Measurements from ENCODE around the gene THBS3.
"Not testable (repeated sequence)": the region's sequence is repeated elsewhere in the genome, so short reads cannot be mapped to it uniquely, and the experiment has no call there.

THBS3 gene

DNA sequence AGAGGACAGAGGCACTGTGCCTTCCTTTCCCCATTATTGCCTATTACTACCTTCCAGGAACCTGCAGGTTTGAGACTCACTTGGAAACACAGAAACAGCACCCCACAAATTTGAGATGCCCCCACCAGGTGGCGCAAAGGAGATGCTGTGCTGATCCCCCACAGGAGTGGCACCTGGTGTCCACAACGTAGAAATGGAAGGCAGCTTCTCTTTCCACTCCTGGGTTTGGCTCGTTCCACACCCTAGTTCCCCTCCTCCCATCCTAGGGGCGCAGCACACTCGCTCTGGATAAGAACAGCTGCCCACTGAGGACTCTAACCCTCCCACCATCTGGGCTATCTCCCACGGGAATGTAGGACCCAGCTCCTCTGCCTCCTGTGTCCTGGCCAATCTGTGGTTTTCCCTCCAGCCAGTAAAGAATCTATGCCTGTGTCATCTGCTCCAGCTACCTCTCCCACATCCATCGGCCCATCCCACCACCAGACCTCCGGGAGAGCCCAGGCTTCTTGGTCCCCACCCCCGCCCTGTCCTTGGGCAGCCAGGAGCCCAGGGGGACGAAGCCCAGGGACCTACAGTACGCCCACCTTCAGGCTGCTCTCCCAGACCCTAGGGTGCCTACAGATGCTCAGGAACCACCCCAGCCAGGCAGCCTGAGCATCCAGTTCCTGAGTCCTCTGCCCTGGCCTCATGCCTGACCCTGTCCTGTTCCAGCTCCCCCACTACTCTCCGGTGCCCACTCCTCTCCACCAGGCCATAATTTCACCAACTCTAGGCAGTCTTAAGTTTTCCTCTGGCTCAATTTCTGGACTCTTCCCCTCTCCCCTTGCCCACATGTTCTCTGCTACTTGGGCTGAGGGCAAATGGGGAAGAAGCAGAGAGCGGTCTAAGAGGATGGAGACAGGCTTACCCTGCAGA, 549 bp downstream of the THBS3 start:
- peak; percentile 74 for DNase-seq

DNA sequence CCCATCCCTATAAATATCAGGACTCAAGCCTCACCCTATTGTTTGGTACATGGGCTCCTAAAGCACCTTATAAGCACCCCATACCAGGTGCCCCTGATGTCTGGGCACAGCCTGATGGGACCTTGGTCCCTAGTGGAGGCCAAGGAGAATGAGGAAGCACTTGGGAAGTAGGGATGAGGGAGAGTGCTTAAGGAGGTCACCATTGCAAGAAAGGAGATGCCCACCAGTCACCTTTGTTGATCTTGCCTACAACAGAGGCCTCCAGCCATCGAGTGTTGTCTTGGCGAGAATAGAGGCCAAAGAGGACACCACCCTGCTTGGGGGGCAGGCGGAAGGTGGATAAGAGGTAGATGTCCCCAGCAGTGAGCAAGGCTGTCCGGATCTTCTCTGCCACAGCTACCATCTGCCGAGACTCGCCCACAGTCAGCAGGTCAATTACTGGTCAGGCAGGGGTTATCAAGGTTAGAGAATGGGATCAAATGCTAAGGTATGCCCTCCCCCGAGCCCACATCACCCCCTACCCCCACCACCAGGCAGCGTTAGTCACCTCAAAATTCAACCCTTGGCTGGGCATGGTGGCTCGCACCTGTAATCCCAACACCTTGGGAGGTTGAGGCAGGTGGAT, 1.6 kb downstream of the THBS3 start:
- DNase-seq = no peak

DNA sequence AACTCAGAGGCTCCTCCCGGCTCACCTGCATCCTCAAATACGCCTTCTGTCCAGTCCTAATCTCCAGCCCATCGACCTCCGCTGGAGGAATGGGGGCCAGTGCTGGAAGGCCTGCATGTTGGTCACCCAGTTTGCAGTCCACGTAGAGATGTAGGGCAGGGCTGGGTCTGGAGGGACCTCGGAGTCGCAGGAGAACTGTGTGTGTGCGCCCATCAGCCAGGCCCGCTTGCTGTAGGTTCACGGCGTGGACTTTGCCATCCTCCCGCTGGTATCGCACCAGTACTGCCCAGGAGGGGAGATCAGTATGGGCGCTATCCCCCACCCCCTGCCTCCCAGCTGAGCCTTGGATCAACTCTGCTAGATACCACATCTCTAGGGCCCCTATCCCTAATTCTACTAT, 2.7 kb downstream of the THBS3 start:
- no peak for DNase-seq

DNA sequence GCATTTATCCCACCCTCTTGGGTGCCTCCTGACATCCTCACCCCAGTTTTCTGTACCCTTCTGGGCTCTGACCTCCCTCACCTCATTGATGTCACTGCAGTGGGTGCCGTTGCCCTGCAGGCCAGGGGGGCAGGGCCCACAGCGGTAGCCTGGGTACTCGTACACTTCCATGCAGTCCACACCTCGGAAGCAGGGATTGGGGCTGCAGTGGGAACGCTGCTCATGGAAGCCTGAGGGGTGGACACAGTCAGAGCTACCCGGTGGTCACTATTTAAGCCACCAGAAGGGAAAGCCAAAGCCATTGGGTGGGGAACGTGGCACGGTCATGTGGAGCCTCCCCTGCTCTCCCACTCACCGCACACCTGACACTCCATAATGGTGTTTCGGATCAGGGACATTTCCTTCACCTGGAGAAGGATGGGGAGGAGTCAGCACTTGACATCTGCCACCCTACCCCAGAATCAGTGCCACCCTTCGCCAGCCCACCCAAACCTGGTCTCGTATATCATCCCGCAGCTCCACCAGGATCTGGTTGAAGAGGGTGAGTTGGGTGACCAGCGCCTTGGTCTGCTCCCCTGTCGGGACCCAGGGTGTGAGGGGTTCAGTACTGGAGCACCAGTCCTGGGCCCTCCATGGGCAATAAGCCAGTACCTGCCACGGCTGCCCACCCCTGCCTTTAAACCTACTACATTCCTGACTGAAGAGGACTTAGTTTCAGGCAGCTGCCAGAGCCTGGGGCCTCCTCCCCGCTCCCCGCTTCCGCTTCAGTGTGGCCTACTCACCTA, 4.8 kb downstream of the THBS3 start:
- DNase-seq = no peak

DNA sequence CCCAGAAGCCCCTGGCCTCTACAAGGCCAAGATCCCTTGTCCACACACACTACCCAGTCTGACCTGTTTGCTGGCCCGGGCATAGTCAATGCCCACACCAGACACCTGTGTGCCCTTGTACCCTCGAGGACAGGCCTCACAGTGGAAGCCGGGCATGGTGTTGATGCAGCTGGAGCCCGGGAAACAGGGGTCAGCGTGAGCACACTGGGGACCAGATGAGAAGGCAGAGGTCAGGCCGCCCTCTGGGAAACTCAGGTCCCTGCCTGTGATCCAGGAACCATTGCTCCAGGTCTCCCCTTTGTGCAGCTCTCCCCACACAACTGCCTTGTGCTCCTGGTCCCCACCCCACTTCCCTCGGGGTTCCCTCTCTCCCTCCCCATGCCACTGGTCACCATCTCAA, 5.5 kb downstream of the THBS3 start:
- no peak for DNase-seq

DNA sequence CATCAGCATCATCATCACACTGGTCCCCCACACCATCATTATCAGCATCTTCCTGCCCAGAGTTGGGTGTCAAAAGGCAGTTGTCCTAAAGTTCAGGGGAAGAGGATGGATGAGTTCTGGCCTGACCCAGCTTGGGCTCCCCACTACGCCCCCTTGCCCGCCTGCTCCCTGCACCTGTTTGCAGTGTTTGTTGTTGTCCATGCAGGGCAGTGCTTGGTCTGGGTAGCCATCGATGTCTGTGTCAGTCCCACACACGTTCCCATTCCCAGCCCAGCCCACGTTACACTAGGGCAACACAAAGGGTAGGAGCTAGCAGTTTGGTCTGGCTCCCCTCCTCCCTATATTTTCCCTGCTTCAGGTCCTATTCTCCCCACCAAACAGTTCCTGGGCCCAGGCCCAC, 6.8 kb downstream of the THBS3 start:
- no peak for DNase-seq

DNA sequence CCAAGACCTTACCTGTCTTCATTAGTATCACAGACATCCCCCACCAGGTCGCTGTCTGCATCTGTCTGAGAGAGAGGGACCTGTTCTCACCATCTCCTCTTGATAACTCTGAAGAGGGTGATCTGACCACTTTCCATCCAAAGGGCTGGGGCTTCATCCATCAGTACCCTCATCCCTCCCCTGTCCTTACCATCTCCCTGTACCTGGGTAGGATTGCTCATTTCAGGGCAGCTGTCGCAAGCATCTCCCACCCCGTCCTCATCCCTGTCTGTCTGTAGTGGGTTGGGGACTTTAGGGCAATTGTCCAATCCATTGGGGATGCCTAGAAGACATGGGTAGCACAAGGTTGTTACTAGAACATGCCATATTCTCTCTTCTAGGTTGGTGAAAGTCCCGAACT, 7.9 kb downstream of the THBS3 start:
- DNase-seq = no peak

DNA sequence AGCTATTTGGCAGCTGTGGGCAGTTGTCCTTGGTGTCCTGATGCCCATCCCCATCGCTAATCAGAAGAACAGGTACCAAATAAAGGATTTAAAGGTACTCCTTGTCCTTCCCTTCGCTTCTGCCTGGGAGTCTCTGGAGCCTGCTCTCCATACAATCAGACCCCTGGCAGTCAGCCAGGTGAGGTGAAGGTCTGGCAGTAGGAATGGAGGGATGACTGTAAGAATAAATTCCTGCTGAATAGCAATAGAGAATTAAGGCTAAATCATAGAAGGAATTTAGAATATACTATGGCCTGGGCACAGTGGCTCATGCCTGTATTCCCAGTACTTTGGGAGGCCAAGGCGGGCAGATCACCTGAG, 9.2 kb downstream of the THBS3 start:
- DNase-seq = no peak

DNA sequence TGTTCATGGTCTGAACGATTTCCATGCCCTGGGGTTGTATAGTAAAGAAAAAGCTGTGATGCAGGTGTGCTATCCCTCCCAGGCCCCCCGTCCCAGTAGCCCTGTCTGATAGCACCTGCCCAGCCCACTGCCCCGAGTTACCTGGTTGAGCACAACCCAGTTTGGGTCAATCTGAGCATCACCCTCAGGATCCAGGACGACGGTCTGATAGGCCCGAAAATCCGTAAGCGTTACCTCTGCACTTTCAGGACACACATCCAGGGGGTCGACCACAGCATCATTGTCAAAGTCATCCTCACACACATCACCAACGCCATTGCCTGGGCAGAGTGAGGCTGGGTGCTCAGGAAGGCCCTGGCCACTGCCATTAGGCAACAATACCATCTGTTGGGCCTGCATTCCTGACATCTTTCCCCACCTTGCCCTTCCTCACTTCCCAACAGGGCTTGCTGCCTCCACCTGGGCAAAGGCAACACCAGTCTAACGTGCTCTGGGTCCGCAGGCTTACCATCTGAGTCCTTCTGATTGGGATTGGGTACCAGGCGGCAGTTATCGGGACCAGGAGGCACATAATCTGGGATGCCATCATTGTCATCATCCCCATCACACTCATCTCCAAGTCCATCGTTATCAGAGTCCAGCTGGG, 9.7 kb downstream of the THBS3 start:
- no peak for DNase-seq

DNA sequence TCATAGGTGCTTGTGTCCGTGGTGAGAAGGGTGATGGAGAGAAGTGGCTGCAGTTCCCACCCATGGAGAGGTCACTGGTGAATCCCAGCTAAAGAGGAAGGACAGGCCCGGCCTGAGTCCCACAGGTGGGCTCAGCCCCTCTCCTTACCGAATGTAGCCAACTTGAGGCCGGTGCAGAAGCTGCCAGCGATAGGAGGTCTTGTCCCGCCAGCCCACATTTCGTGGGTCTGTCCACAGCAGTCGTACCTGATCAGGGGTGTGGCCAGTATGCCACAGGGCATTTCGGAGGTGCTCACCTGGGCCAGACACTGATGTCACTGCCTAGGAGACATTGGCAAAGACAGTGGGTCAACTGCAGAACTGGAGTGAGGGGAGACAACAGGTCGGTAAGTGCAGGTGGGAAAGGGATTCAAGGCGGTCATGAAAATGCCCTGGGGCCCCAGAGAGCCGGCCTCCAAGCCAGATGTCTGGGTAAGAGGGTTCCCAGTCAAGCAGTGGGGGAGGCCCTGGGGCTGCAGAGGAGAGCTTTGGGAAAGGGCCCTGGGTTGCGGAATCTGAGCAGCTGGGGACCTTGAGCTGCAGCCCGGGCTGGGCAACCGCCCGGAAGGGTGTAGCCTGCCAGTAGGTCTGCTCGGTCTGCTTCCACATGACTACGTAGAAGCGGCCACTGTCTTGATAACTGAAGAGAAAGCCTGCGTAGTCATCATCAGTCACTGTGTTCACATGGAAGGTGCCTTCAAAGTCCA, 10.6 kb downstream of the THBS3 start:
- DNase-seq = no peak

DNA sequence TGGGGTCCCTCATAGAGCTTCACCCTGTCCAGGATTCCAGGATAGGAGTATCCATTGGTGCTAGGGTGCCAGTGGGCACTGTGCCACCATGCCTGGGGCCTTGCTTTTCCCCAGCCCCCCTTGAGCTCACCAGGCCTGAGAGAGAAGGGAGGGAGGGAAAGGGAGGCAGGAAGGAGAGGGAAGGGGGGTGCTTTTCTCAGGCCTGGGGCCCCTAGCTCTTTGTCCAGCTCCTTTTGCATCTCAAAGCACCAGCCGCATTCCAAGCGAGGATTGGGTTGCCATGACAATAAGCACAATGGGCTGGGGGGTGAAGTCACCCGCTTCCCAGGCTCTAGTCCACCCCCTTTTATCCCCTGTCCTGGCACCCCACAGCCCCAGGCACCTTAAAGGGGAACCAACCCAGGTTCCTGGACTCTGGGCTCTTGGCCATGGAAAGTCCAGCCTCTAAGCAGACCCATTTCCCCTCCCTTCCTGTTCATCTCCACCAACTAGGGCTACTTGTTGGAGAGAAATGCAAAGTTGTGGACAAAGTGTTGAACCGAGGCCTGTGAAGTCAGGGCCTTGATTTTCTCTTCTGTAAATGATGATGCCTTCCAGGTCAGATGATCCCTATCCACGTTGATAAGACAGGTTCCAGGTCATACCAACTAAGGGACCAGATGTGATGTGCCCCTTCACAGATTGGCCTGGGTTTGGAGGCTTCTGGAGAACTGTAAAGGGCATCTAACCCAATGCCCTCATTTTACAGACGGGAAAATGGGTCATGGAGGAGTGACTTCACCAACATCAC, 11.4 kb downstream of the THBS3 start:
- DNase-seq = no peak

DNA sequence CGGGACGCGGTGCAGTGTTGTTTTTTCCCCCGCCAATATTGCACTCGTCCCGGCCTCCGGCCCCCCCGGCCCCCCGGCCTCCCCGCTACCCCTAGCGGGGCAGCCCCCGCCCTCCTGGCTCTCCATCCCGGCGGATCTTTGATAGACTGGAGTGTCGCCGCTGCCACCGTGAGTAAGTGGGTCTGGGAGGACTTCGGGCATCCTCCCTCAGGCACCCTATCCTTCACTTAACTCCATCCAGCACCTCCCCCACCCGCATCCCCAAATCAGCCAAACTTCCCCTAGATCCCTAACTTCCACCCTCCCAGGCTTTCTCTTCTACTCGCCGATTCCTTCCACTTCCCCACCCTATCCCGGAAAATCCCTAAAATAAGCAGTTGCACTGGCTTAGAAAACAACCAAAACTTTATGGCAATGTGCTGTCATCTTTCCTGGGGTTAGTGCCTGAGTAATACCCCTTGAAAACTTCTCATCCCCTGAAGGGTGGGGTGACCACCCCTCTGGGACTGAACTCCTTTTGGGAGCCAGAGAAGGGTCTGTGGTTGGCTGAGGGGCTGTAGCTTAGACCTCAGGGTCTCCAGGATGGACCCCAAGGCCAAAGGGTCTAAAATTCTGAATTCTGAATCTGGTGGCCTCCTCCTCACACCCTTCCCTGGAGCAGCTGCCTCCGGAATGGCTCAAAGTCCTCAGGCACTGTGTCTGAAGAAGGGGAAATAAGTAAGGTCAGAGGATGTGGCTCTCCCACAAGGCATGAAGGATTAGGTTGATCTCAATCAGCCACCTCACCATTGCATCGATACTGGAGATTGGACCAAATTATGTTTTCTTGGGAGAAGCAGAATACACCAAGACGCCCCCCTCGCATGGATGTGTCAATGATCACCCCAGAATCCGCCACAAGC, 12.2 kb downstream of the THBS3 start:
- DNase-seq = no peak

DNA sequence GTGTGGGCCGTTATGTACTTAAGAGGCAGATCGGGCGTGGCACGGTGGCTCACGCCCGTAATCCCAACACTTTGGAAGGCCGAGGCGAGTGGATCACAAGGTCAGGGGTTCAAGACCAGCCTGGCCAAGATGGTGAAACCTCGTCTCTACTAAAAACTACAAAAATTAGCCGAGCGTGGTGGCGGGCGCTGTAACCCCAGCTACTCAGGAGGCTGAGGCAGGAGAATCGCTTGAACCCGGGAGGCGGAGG, 13.8 kb downstream of the THBS3 start:
- DNase-seq = not testable (repeated sequence)

DNA sequence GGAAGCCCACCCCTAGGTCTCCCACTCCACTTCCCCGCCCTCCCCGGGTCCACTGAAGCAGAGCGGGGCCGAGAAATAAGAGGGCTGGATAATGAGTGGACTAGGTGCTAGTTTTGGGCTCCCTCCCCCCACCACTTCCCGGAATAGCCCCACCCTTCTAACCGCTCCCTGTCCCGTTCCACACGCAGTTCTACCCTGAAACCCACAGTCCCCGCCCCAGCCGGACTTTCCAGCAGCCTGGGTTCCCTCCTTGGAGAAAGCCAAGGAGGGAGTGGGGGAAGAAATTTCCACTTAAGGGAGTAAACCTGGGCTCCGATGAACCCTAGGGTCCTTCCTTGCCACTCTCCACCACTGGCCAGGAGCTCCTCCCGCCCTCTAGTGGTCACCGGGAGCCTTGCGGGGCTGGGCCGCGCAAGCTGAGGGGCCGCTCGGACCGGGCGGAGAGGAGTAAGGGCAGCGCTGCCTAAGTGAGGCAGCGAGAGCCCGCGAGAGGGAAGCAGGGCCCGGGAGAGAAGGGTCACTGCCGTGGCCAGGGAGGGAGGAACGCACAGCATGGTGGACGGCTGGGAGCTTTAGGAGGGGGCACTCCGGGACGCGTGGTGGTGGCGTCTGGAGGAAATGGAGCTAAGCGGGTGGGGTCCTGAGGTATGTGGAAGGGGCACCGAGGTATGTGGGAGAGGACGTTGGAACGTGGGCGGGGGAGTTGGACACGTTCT, 14.3 kb downstream of the THBS3 start:
- peak; percentile 80 for DNase-seq

DNA sequence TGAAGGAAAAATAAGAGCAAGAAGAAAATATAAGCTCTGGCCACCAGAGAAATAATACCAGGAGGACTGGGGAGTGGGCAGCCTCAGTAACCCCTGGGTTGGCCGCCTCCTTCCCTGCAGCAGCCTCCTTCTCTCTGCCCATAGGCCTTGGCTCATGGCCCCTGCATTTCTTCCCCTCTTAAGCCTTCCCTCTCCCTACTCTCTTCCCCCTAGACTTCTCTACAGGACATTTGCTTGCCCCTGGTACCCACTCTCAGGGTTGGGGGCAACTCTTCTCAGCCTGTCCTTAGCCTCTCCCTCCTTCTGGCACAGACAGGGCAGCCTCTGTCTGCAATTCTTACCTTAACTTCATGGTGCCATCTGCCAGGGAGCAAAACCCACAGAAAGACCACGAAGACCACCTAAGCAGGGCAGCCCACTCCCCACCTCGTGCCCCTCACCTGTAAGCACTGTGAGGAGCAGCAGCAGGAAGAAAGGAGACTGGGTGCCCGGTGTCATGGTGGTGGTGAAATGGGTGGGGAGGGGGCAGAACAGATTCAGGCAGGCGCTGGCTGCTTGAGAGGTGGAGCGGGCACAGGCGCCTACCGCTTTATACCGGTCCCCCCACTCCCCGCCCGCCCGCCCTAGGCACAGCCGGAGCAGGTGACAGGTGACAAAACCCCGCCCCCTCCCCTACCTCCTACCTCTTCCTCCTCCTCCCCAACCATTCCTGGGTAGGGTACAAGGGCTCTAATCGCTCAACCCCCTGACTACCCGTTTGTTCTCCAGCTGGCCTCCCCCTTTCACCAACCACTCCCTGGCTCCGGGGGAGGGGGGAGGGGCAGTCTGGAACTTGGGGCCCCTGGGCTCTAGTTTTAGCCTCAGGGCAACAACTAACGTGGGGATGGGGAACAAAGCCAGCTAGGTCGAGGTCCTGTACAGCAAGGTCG, 15.1 kb downstream of the THBS3 start:
- peak; percentile 71 for DNase-seq

DNA sequence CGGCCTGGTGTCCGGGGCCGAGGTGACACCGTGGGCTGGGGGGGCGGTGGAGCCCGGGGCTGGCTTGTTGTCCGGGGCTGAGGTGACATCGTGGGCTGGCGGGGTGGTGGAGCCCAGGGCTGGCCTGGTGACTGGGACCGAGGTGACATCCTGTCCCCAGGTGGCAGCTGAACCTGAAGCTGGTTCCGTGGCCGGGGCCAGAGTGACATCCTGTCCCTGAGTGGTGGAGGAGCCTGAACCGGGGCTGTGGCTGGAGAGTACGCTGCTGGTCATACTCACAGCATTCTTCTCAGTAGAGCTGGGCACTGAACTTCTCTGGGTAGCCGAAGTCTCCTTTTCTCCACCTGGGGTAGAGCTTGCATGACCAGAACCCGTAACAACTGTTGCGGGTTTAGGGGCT, 15.8 kb downstream of the THBS3 start:
- no peak for DNase-seq

DNA sequence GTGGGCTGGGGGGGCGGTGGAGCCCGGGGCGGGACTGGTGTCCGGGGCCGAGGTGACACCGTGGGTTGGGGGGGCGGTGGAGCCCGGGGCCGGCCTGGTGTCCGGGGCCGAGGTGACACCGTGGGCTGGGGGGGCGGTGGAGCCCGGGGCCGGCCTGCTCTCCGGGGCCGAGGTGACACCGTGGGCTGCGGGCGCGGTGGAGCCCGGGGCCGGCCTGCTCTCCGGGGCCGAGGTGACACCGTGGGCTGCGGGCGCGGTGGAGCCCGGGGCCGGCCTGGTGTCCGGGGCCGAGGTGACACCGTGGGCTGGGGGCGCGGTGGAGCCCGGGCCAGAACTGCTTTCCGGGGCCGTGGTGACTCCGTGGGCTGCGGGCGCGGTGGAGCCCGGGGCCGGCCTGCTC, 17.8 kb downstream of the THBS3 start:
- DNase-seq = not testable (repeated sequence)

DNA sequence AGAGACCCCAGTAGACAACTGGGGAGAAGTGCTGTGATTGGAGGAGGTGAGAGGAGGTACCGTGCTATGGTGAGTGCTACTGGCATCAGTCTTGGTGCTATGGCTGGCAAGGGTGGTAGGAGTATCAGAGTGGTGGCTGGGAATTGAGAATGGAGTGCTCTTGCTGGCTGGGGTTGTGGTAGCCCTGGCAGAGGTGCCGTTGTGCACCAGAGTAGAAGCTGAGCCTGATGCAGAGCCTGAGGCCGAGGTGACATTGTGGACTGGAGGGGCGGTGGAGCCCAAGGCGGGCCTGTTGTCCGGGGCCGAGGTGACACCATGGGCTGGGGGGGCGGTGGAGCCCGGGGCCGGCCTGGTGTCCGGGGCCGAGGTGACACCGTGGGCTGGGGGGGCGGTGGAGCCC, 19.4 kb downstream of the THBS3 start:
- no peak for DNase-seq

DNA sequence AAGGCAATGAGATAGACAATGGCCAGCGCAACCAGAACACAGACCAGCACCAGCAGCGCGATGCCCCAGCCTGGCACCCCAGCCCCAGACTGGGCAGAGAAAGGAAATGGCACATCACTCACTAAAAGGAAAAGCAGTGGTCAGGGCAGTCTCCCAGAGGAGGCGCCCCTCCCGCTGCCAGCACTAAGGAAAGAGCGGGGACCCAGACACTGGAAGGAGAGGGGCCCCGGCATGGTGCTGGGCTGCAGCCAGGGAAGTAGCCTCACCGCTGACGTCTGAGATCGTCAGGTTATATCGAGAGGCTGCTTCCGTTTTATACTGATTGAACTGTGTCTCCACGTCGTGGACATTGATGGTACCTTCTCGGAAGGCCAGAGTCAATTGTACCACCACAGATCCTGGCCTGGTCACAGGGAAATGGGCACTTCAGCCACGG, 20.2 kb downstream of the THBS3 start:
- no peak for DNase-seq
